Adipose tissue (tissue), 3 donors: ENCODE data around the gene NEK11. TPM values are rescaled to one million over a fixed set of nuclear protein-coding genes. Genes with fewer than 3 reads are reported as not detected.

ENCODE experiments used
- H3K27ac ChIP-seq: one replicate; pipeline ENCODE4 v1.5.1; 2013; ENCODE audit warnings: low read depth, low read length
- WGBS, 3 donors: extraction: QIAGEN DNeasy Blood & Tissue Kit; methylation state at CpG; one replicate each; pipeline ENCODE4 v1.1.7; 2013; 5-methylcytosine and 5-hydroxymethylcytosine counted together
- polyA plus RNA-seq, 3 donors: library from polyadenylated mRNA; stranded (reverse); fragments of 200-250 nt; gene quantifications; one replicate each; pipeline ENCODE4 v1.2.3, GENCODE V29; 2013
- donor health status: healthy with polysubstance abuse.
- donor health status: Bipolar disorder and iron deficiency.
- donor health status: healthy.

NEK11 gene
- 1 to 10 TPM; 1.8 to 3.3 (median 2.6) TPM for polyA plus RNA-seq

GRCh38 chr3:131026321-131027151 lies at the start of gene NEK11, which contains the start of gene ASTE1:
Gene NEK11, plus strand, starts transcription at chr3:131026877. Its CDS starts 2,832 bp downstream, at chr3:131029709.
Gene ASTE1, minus strand, starts transcription at chr3:131026825. Its CDS starts 1,519 bp downstream, at chr3:131025306.
- 0% methylated on average over 56 of the region's 56 CpGs for WGBS, 3 donors
- no peak within 1 kb of the TSS for H3K27ac ChIP-seq

- H3K27ac ChIP-seq, result no peak overlapping the region
- WGBS, 3 donors, result 73 to 91% (median 84%) methylated on average over 2 of the region's 2 CpGs
These were observed 47.6 kb upstream of the NEK11 start for GRCh38 chr3:130979117-130979516.

- 88 to 95% (median 91%) methylated on average over 2 of the region's 2 CpGs for WGBS, 3 donors
- H3K27ac ChIP-seq, result no peak overlapping the region
These were observed 45.2 kb upstream of the NEK11 start for GRCh38 chr3:130981469-130981868.

- WGBS, 3 donors, result 63 to 74% (median 63%) methylated on average over 5 of the region's 5 CpGs
- no peak overlapping the region for H3K27ac ChIP-seq
These were observed 36.4 kb upstream of the NEK11 start for GRCh38 chr3:130990282-130990681.

- 95 to 97% (median 96%) methylated on average over 5 of the region's 5 CpGs for WGBS, 3 donors
- H3K27ac ChIP-seq, result no peak overlapping the region
These were observed 35.6 kb upstream of the NEK11 start for GRCh38 chr3:130991126-130991525.

- 75 to 90% (median 85%) methylated on average over 3 of the region's 3 CpGs for WGBS, 3 donors
- H3K27ac ChIP-seq, result no peak overlapping the region
These were observed 34.3 kb upstream of the NEK11 start for GRCh38 chr3:130992344-130992743.

- H3K27ac ChIP-seq, result no peak overlapping the region
- 74 to 95% (median 77%) methylated on average over 7 of the region's 7 CpGs for WGBS, 3 donors
These were observed 29.4 kb upstream of the NEK11 start for GRCh38 chr3:130997289-130997688.

GRCh38 chr3:131001071-131001470 lies 25.6 kb upstream of the NEK11 start:
- no peak overlapping the region for H3K27ac ChIP-seq
- 73 to 86% (median 83%) methylated on average over 1 of the region's 1 CpG for WGBS, 3 donors

GRCh38 chr3:131004603-131005002 lies 22.1 kb upstream of the NEK11 start:
- 95 to 98% (median 97%) methylated on average over 1 of the region's 1 CpG for WGBS, 3 donors
- H3K27ac ChIP-seq, result no peak overlapping the region

GRCh38 chr3:131007256-131007655 lies 19.4 kb upstream of the NEK11 start:
- no peak overlapping the region for H3K27ac ChIP-seq
- WGBS, 3 donors, result 92 to 97% (median 94%) methylated on average over 2 of the region's 2 CpGs

- no peak overlapping the region for H3K27ac ChIP-seq
- WGBS, 3 donors, result 94 to 99% (median 97%) methylated on average over 2 of the region's 2 CpGs
These were observed 18.9 kb upstream of the NEK11 start for GRCh38 chr3:131007782-131008181.

GRCh38 chr3:131008326-131008725 lies 18.4 kb upstream of the NEK11 start:
- WGBS, 3 donors, result 92 to 95% (median 92%) methylated on average over 1 of the region's 1 CpG
- no peak overlapping the region for H3K27ac ChIP-seq

- WGBS, 3 donors, result 86 to 98% (median 97%) methylated on average over 1 of the region's 1 CpG
- H3K27ac ChIP-seq, result no peak overlapping the region
These were observed 17.0 kb upstream of the NEK11 start for GRCh38 chr3:131009698-131010097.

GRCh38 chr3:131018970-131019369 lies 7.7 kb upstream of the NEK11 start:
- 83 to 91% (median 89%) methylated on average over 3 of the region's 3 CpGs for WGBS, 3 donors
- H3K27ac ChIP-seq, result no peak overlapping the region

GRCh38 chr3:131020122-131020693 lies 6.5 kb upstream of the NEK11 start:
- 58 to 90% (median 62%) methylated on average over 5 of the region's 5 CpGs for WGBS, 3 donors
- no peak overlapping the region for H3K27ac ChIP-seq

GRCh38 chr3:131025539-131025938 lies 1.1 kb upstream of the NEK11 start:
- WGBS, 3 donors, result 74 to 91% (median 87%) methylated on average over 1 of the region's 1 CpG
- no peak overlapping the region for H3K27ac ChIP-seq

- WGBS, 3 donors, result 82 to 94% (median 88%) methylated on average over 3 of the region's 3 CpGs
- H3K27ac ChIP-seq, result no peak overlapping the region
These were observed 2.2 kb downstream of the NEK11 start for GRCh38 chr3:131028844-131029243.

GRCh38 chr3:131031660-131032059 lies 5.0 kb downstream of the NEK11 start:
- H3K27ac ChIP-seq, result no peak overlapping the region
- WGBS, 3 donors, result 61 to 86% (median 74%) methylated on average over 3 of the region's 3 CpGs

- H3K27ac ChIP-seq, result no peak overlapping the region
- 15 to 23% (median 19%) methylated on average over 1 of the region's 1 CpG for WGBS, 3 donors
These were observed 6.9 kb downstream of the NEK11 start for GRCh38 chr3:131033480-131034080.
